GM18505 (cell line): ENCODE data around the gene KIF6.
"Not testable (repeated sequence)": the region's sequence is repeated elsewhere in the genome, so short reads cannot be mapped to it uniquely, and the experiment has no call there.

Experiments
- ATAC-seq: cut with Tn5 transposase; IDR thresholded peaks from one replicate; pipeline ENCODE4 v1.9.1; 2021; ENCODE audit not compliant: unreplicated experiment
- POLR2A ChIP-seq: IDR thresholded peaks from 4 replicates; pipeline ENCODE4 v1.6.1; 2011; ENCODE audit warnings: borderline replicate concordance; ENCODE audit not compliant: insufficient read depth, insufficient read length; ENCODE audit errors: extremely low read depth

Gene KIF6

DNA sequence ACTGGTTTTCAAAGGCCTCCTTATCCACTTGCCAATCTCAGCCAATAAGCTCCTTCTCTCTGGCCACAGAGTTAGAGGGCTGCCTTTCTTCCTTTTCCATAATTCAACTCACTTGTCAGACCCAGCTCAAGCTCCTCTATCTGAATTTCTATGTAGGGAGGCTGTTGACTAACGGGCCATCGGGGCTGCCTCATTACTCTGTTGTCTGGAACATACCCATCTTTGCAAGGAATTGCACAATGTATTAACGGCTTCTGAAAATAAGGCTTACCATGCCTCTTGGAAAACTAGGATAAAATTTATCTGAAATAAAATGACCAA, 28.5 kb upstream of the KIF6 start:
- TF ChIP-seq POLR2A, result no peak
- ATAC-seq, result no peak

DNA sequence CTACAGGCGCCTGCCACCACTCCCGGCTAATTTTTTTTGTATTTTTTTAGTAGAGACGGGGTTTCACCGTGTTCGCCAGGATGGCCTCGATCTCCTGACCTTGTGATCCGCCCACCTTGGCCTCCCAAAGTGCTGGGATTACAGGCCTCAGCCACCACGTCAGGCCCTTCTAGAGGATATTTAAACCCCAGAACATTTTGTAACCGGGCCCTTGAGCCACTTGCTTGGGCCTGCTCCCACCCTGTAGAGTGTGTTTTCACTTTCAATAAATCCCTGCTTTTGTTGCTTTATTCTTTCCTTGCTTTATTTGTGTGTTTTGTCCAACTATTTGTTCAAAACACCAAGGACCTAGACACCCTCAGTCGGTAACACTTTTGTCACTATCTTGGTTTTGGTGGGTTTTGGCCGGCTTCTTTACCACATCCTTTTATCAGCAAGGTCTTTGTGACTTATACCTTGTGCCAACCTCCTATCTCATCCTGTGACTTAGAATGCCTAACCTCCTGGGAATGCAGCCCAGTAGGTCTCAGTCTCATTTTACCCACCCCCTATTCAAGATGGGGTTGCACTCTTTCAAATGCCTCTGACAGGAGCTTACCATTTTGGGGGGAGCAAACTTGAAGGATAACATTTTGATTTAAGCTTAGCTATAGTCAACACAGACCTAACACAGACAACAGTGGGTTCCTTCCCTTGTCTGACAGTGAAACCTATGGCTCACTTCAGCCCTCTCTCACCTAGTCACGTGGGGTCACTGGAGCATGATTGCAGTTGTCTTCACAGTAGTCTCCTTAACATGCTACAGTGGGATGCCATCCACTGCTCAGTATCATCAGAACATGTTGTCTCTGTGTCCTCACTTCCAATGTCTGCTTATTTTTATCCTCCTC, 27.9 kb upstream of the KIF6 start:
- no peak for TF ChIP-seq POLR2A
- no peak for ATAC-seq

DNA sequence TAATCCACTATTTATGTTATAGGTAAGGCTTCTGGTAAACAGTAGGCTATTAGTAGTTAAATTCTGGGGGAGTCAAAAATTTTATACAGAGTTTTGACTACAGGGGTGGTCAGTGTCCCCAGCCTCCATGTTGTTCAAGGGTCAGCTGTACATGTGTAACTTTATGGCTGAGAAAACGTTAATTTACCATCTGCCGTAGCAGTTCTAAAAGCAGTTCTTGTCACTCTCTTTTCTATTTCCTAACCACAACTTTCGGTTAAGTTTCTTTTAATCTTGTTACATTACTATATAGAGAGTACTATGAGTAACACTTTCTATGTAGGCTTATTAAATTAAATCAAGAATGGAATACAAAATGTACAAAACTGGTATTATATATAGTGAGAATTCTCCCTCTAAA, 21.6 kb upstream of the KIF6 start:
- no peak for TF ChIP-seq POLR2A
- ATAC-seq, result no peak

DNA sequence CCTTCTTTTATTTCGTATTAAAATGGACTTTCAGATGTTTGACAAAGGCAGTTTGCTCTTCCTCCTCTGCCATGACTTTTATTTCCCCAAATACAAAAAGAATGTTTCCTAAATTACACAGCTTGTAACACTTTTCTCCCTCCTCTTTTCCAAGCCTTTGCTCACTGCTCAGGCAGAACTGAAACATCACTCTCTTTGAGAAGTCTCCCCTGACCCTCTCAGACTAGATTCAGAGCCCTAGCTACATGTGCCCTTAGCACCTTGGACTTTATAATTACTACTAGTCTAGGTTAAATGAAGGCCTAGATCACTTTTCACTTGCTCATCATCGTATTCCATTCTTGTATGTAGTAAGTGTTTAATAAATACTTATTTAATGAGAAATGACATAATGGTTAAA, 8.5 kb upstream of the KIF6 start:
- ATAC-seq, result no peak
- TF ChIP-seq POLR2A, result no peak

DNA sequence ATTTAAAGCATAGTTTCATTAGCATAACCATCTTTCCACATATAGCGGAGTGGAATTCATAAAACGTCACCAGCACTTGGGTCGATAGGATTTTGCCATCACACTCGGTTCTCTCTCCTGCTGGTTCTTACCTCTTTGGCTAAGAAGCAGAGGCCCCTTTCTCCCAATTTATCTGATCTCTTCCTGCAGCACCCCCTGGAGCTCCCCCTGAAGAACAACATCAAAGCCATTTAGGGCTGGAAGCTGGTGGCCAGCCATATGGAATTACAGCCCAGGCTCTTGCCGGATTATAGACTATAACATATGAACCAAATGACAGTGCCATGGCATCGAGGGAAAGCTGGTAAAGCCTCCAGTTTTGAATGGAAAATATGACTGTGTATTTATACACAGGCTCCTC, 6.4 kb upstream of the KIF6 start:
- ATAC-seq, result no peak
- TF ChIP-seq POLR2A, result no peak

DNA sequence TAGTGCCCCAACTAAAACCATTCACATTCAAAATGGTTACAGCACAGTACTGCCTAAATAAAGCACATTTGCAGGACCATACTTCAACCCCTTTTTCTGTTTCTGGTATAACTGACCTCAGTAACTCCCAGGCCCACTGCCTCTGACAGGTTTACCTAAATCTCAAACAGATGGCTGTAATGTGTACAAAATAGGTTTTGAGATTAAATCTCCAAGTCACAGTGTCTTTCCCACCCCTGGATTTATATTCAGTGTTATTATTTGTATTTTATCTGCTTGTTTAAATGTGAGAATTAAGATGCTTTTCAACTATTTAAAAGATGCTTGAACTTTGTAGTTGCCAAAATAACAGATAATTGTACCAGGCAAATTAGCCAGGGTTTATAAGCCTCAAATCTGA, 4.7 kb upstream of the KIF6 start:
- no peak for TF ChIP-seq POLR2A
- ATAC-seq, result no peak

DNA sequence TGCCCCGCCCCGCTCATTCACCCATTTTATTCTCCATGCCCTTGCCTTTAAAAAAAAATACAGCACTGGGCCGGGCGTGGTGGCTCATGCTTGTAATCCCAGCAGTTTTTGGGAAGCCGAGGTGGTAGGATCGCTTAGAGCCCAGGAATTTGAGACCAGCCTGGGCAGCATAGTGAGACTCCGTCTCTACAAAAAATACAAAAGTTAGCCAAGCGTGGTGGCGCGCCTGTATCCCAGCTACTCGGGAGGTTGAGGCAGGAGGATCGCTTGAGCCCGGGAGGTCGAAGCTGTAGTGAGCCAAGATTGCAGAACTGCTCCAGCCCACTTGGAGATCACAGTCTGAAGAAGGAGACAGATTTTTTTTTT, 407 bp upstream of the KIF6 start:
- no peak for ATAC-seq
- no peak for TF ChIP-seq POLR2A

DNA sequence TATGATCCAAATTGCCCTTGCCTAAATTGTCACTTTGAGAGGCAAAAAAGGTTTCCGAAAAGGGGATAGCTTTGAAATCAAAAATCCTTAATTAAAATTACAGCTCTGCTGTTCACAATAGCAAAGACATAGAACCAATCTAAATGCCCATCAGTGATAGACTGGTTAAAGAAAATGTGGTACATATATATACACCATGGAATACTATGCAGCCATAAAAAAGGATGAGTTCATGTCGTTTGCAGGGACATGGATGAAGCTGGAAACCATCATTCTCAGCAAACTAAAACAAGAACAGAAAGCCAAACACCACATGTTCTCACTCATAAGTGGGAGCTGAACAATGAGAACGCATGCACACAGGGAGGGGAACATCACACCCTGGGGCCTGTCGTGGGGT, 1.9 kb downstream of the KIF6 start:
- not testable (repeated sequence) for ATAC-seq

DNA sequence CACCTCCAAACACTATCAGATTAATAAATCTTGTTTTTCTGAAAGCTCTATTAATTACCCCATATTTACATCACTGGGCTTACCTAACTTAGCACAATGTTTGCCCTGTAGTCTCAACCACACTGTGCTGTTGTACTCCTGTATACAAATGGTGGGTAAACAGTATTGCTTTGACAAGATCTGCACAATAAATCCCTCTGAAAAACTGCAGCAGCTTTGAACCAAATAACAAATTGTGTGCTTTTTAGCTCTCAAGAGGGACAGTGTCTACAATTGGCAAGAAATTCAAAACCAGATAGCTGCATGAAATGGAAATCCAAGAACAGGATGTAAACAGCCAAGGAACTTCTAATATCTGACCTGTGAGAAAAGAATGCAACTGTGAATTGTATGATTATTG, 10.4 kb downstream of the KIF6 start:
- no peak for ATAC-seq
- TF ChIP-seq POLR2A, result no peak

DNA sequence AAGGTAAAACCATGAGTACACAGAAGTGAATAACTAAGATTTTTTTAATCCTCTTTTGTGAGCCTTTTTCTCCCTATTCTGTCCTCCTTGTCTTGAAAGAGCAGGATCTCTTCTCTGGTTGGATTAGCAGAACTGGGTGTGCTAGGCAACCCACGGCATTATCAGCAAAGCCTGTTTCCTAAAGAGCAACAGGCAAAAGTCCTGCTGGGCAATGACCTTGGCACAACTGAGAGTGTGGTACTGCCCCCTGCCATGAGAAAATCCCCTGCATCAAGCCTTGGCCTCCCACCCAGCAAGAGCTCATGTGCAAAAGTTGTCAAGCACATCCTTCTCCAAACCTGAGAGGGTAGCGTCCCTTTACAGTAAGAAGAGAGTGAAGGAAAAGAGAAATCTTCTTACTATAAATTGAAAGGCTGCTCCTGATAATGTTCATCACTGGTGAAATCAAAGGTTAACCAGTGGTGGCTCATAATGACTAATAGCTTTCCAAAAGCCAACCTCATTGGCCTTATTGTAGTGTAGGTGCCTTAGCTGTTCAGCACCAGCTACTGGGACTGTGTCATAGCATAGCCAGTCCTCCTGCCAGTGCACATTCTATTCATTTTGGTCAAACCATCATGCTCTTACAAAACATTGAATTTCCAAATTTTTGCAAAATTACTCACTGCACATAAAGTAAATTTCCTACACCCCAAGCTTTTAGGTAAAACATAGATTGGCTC, 17.1 kb downstream of the KIF6 start:
- no peak for ATAC-seq
- no peak for TF ChIP-seq POLR2A

DNA sequence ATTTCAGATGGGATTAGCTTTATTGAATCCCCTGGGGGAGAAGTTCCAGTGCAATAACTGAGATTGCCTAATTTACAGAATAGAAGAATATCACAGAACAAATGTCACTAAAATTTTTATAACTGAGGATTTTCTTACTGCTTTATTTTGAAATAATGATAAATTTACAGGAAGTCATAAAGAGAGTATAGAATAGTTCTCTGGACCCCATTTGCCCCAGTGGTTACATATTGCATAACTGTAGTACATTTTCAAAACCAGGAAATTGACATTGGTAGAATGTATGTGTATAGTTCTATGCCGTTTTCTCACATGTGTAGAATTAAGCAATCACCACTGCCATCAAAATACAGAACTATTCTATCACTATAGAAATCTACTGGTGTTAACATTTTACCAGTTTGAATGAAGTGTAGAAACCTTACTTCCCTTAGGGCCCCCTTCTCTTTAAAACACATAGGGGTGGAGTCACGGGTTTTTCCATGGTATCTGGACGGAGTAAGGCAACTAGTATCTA, 18.3 kb downstream of the KIF6 start:
- TF ChIP-seq POLR2A, result no peak
- ATAC-seq, result no peak

DNA sequence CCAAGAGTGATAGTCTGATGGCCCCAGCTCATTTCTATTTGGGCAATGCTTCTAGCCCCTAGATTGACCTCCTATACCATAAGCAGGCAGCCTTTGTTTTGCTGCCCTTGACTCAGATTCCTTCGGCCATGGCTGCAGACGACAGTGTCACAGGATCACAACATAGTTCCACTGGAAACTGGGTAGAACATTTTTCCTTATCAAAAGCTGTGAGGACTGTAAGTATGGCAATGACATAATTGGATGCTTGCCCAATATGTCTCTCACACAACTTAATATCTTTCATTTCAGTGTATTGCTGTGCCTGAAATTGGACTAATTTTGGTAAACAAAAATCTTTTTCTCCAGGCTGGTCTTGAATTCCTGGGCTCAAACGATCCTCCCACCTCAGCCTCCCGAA, 22.9 kb downstream of the KIF6 start:
- ATAC-seq, result no peak
- no peak for TF ChIP-seq POLR2A

DNA sequence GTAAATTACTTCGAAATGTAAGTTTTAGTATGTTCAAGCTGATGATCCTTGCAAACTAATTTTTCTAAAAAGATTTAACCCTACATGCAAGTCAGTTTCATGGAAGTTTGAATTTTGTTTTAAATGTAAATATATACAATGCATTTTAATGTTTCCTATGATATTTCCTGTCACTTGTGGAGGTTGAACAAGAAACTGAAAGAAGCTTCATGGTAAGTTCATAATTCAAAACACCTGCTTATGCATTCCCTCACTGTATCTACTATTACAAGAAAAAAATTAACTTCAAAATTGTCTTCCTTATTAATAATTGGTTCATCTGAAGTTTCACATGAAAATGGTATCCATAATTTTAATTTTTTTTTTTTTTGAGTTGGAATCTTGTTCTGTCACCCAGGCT, 24.8 kb downstream of the KIF6 start:
- ATAC-seq, result no peak
- no peak for TF ChIP-seq POLR2A

DNA sequence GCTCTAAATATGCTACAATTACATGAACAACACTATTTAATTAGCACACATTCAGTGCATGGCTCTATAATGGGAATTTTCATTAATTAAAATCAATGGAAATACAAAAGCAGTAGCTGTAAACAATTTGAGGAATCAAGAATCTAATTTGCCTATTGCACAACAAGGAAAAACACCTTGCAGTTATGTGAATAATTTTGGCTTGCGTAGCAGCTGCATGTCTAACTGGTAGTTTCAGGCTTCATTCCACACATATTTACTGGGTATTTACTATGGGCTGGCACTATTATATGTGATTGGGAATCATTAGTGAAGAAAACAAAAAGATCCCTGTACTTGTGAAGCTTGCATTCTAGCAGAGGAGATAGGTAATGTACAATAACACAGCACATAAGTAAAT, 26.4 kb downstream of the KIF6 start:
- no peak for ATAC-seq
- TF ChIP-seq POLR2A, result no peak

DNA sequence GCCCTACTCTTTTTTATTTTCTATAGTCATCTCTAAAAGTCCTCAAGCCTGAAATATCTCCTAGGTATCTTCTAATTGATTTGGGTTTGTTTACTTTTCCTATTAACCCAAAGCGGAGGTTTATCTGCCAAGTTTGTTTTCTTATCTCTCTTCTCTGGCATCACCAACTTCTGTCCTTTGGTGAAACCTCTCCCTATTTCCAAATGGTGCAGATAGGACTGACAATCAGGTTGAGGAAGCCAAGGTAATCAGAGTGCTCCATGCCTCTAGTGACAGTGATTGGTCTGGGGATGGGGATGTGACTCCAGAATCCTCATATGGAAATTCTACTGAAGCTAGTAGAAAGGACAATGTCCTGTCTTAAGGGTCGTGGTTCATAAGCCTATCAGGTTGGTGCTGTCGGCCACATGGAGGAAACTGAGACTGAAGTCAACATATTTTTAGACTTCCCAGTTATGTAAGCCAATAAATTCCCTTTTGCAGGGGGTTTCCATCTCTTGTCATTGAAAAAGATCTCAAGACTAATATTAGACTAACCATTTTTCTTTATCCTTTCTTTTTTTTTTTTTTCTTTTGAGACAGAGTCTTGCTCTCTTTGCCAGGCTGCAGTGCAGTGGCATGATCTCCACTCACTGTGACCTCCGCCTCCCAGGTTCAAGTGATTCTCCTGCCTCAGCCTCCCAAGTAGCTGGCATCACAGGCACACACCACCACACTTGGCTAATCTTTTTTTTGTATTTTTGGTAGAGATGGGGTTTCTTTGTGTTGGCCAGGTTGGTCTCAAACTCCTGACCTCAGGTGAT, 28.0 kb downstream of the KIF6 start:
- no peak for ATAC-seq
- no peak for TF ChIP-seq POLR2A
